GM19463 (cell line): ENCODE data around the gene CA9.
A peak's percentile ranks its signal among the peaks of the same experiment; 100 is the strongest.

Source experiments
- ATAC-seq: cut with Tn5 transposase; IDR thresholded peaks from one replicate; pipeline ENCODE4 v1.9.1; 2021; ENCODE audit warnings: mild to moderate bottlenecking, moderate library complexity; ENCODE audit not compliant: unreplicated experiment

The CA9 gene

GRCh38 chr9:35690614-35691333 lies 17.0 kb downstream of the CA9 start:
- no peak for ATAC-seq

GRCh38 chr9:35691334-35691650 lies 17.6 kb downstream of the CA9 start:
- ATAC-seq: no peak

GRCh38 chr9:35691757-35692301 lies 18.1 kb downstream of the CA9 start:
- ATAC-seq: no peak

GRCh38 chr9:35695943-35696401 lies 22.2 kb downstream of the CA9 start:
- ATAC-seq: no peak

- ATAC-seq: peak; percentile 63
Measured at GRCh38 chr9:35696520-35697215, 22.9 kb downstream of the CA9 start.

GRCh38 chr9:35697486-35697885 lies 23.8 kb downstream of the CA9 start:
- no peak for ATAC-seq

GRCh38 chr9:35698231-35698630 lies 24.5 kb downstream of the CA9 start:
- no peak for ATAC-seq

- ATAC-seq: no peak
Measured at GRCh38 chr9:35700031-35700430, 26.3 kb downstream of the CA9 start.

- ATAC-seq: no peak
Measured at GRCh38 chr9:35700942-35701341, 27.2 kb downstream of the CA9 start.

GRCh38 chr9:35702696-35703095 lies 29.0 kb downstream of the CA9 start:
- ATAC-seq: no peak

GRCh38 chr9:35703906-35704672 lies 30.4 kb downstream of the CA9 start:
- ATAC-seq: no peak

GRCh38 chr9:35705372-35705771 lies 31.6 kb downstream of the CA9 start:
- no peak for ATAC-seq

- no peak for ATAC-seq
Measured at GRCh38 chr9:35705836-35706430, 32.2 kb downstream of the CA9 start.

- no peak for ATAC-seq
Measured at GRCh38 chr9:35706951-35707350, 33.2 kb downstream of the CA9 start.

- ATAC-seq: no peak
Measured at GRCh38 chr9:35708146-35708545, 34.4 kb downstream of the CA9 start.

- no peak for ATAC-seq
Measured at GRCh38 chr9:35710818-35711500, 37.2 kb downstream of the CA9 start.

GRCh38 chr9:35711501-35712428 lies 38.0 kb downstream of the CA9 start:
- no peak for ATAC-seq

- no peak for ATAC-seq
Measured at GRCh38 chr9:35712762-35713400, 39.2 kb downstream of the CA9 start.

- ATAC-seq: no peak
Measured at GRCh38 chr9:35713578-35713977, 39.9 kb downstream of the CA9 start.
